DND-41 (cell line): ENCODE results near the gene TGM1.

Experiments
- EZH2 ChIP-seq: IDR thresholded peaks from 3 replicates; pipeline ENCODE4 v1.6.1; 2012; ENCODE audit warnings: borderline replicate concordance, low read depth, mild to moderate bottlenecking, moderate library complexity, low read length, inconsistent platforms; ENCODE audit not compliant: severe bottlenecking
- TF ChIP-seq, protein P1 (sequence below): IDR thresholded peaks from 2 replicates; pipeline ENCODE4 v1.5.1; 2012; ENCODE audit warnings: borderline replicate concordance, low read length, moderate library complexity, mild to moderate bottlenecking; ENCODE audit not compliant: poor library complexity, severe bottlenecking; ENCODE audit errors: extremely low read depth

DNA sequence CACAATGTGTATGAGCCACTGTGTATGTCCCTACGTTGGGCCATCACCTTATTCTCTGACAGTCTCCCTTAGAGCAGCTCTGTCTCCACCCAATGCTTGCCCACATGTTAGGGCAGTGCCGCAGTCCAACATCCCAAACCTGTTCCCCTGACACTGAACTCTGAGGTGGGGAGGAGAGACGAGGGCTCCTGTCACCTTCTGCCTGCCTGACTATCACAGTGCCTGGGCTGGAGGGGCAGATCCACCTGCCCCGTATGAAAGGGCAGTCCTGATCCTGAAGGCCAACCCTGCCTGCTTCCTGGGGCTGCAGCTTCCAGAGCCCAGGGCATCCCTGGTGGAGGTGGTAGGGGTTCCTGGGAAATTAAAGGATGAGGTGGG is 2.2 kb downstream of the TGM1 start:
- TF ChIP-seq, protein P1, sequence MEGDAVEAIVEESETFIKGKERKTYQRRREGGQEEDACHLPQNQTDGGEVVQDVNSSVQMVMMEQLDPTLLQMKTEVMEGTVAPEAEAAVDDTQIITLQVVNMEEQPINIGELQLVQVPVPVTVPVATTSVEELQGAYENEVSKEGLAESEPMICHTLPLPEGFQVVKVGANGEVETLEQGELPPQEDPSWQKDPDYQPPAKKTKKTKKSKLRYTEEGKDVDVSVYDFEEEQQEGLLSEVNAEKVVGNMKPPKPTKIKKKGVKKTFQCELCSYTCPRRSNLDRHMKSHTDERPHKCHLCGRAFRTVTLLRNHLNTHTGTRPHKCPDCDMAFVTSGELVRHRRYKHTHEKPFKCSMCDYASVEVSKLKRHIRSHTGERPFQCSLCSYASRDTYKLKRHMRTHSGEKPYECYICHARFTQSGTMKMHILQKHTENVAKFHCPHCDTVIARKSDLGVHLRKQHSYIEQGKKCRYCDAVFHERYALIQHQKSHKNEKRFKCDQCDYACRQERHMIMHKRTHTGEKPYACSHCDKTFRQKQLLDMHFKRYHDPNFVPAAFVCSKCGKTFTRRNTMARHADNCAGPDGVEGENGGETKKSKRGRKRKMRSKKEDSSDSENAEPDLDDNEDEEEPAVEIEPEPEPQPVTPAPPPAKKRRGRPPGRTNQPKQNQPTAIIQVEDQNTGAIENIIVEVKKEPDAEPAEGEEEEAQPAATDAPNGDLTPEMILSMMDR: no peak
- TF ChIP-seq EZH2: no peak
